Vagina (tissue), 2 donors: ENCODE measurements around the gene CCL19. TPM values are rescaled to one million over a fixed set of nuclear protein-coding genes. Genes with fewer than 3 reads are reported as not detected.

Experiments
- DNase-seq, 2 donors: peaks; one replicate each; pipeline ENCODE4 v3.0.0-alpha.2; 2017; ENCODE audit errors: extremely low spot score in 2 of 2
- H3K27ac ChIP-seq: fragments of 200-600 bp; sonication (generic); one replicate; pipeline ENCODE4 v1.5.1; 2019
- H3K27me3 ChIP-seq: fragments of 200-600 bp; sonication (generic); one replicate; pipeline ENCODE4 v1.5.1; 2019
- H3K36me3 ChIP-seq, 2 donors: fragments of 200-600 bp; sonication (generic); one replicate each; pipeline ENCODE4 v1.5.1; 2017 to 2019
- H3K4me1 ChIP-seq: fragments of 200-600 bp; sonication (generic); one replicate; pipeline ENCODE4 v1.5.1; 2019
- H3K4me3 ChIP-seq, 2 donors: fragments of 200-600 bp; sonication (generic); 1 replicate in 1 of 2; 2 replicates in 1 of 2; pipeline ENCODE4 v1.5.1; 2016 to 2019
- H3K9me3 ChIP-seq: fragments of 200-600 bp; sonication (generic); one replicate; pipeline ENCODE4 v1.5.1; 2019
- CTCF ChIP-seq, 3 experiments: fragments of 450-650 bp in 2 of 3; fragments of 200-600 bp in 1 of 3; sonication (generic) in 1 of 3; IDR thresholded peaks; one replicate each; pipeline ENCODE4 v1.5.1; 2017 to 2019; ENCODE audit warnings: antibody characterized with exemption in 3 of 3, mild to moderate bottlenecking in 2 of 3, moderate library complexity in 2 of 3
- POLR2A ChIP-seq, 2 donors: fragments of 450-650 bp; IDR thresholded peaks; one replicate each; pipeline ENCODE4 v1.6.1; 2017; ENCODE audit warnings: antibody characterized with exemption in 2 of 2, mild to moderate bottlenecking in 2 of 2, moderate library complexity in 2 of 2
- POLR2AphosphoS5 ChIP-seq, 2 donors: sonication (generic); formaldehyde crosslinking; IDR thresholded peaks; one replicate each; pipeline ENCODE4 v1.9.0; 2017; ENCODE audit warnings: antibody characterized with exemption in 2 of 2, mild to moderate bottlenecking in 2 of 2, low read depth in 1 of 2; ENCODE audit not compliant: insufficient read depth in 1 of 2
- intact Hi-C: fragments of 100-400 bp; cut with DNase I; formaldehyde crosslinking; loops from one replicate; pipeline ENCODE4 v1.15.1; 2023
- small RNA-seq: library from RNA; depleted of rRNA; stranded (forward); fragments of <200 nt; gene quantifications from one replicate; pipeline ENCODE3, GENCODE V24; 2016
- total RNA-seq: library from RNA; depleted of rRNA; stranded (reverse); fragments of >200 nt; gene quantifications from one replicate; pipeline ENCODE4 v1.2.3, GENCODE V29; 2016

Gene CCL19
- total RNA-seq, 1 donor from 2014 or later = 3.7 TPM

- Histone ChIP-seq H3K27me3 (no peaks in the 10 kb centered on the region), H3K4me3 (no peak overlapping the region), H3K9me3 (no peaks in the 10 kb centered on the region), H3K36me3 (no peaks in the 10 kb centered on the region), H3K4me1 (peaks cover 21% of the 10 kb centered on the region), H3K27ac (no peak overlapping the region)
- DNase-seq = no peak
- intact Hi-C loops = no loop called here
- TF ChIP-seq CTCF (IDR thresholded peaks at IDR 0.05) (no peak), POLR2AphosphoS5 (IDR thresholded peaks at IDR 0.05; ENCODE audit: insufficient read depth in 1 of 2, low read depth in 1 of 2) (no peak), POLR2A (IDR thresholded peaks at IDR 0.05) (no peak)
These were observed 48.4 kb downstream of the CCL19 start for GRCh38 chr9:34642679-34643078.

Small RNA genes within 50 kb of the gene (small RNA-seq; reads per million reads assigned to genes)
- gene CCL27 = not detected

Other genes starting within 250 kb of the CCL19 start
- gene FAM219A, start 232.7 kb downstream of the CCL19 start, total RNA-seq = 9.3 TPM
- gene DNAI1, start 232.5 kb downstream of the CCL19 start, total RNA-seq = not detected
- not detected for gene ENHO, start 168.3 kb downstream of the CCL19 start, total RNA-seq
- 8.3 TPM for gene CNTFR, start 101.6 kb downstream of the CCL19 start, total RNA-seq
- gene RPP25L, start 79.2 kb downstream of the CCL19 start, total RNA-seq = 31.4 TPM
- gene DCTN3, start 70.8 kb downstream of the CCL19 start, total RNA-seq = 78.6 TPM
- not detected for gene ARID3C, start 62.2 kb downstream of the CCL19 start, total RNA-seq
- gene SIGMAR1, start 53.5 kb downstream of the CCL19 start, total RNA-seq = 79.3 TPM
- 52.5 TPM for gene GALT, start 44.6 kb downstream of the CCL19 start, total RNA-seq
- 30.7 TPM for gene IL11RA, start 39.1 kb downstream of the CCL19 start, total RNA-seq
- not detected for gene CCL27, start 28.6 kb downstream of the CCL19 start, total RNA-seq
- 174 TPM for gene CCL21, start 18.9 kb upstream of the CCL19 start, total RNA-seq